SK-N-SH (cell line): Measurements from ENCODE around the gene RIOX2. TPM values are rescaled to one million over a fixed set of nuclear protein-coding genes. Genes with fewer than 3 reads are reported as not detected.

Source experiments
- CTCF ChIA-PET: fragments of 300-600, 350-600 bp; formaldehyde crosslinking; extraction: SDS; loops from one replicate; lab custom pipeline; 2021; lab: Yijun Ruan, JAX
- POLR2A ChIA-PET: fragments of 350-600 bp; sonication (Branson Sonifier 250); formaldehyde crosslinking; extraction: SDS; loops from one replicate; lab custom pipeline; 2020; ENCODE audit warnings: antibody characterized with exemption, inconsistent platforms; lab: Yijun Ruan, JAX
- DNase-seq: peaks from one replicate; pipeline ENCODE4 v3.0.0; 2012
- H2AFZ ChIP-seq: fragments of 200-600 bp; sonication (generic); 2 replicates; pipeline ENCODE4 v1.8.1; 2016; ENCODE audit warnings: antibody characterized with exemption, mild to moderate bottlenecking, low read depth
- H3F3A ChIP-seq: fragments of 200-600 bp; sonication (generic); replicated peaks from 2 replicates; pipeline ENCODE3; 2016; ENCODE audit warnings: antibody characterized with exemption, mild to moderate bottlenecking; ENCODE audit not compliant: insufficient read depth
- H3K27ac ChIP-seq, 2 experiments: fragments of 200-500 bp in 1 of 2; fragments of 200-600 bp in 1 of 2; sonication (Bioruptor generic) in 1 of 2; sonication (generic), shearing (Covaris generic) in 1 of 2; 2 replicates each; pipeline versions ENCODE4 v1.5.1 to v1.6.1; 2014 to 2016; ENCODE audit warnings: low read depth in 2 of 2, inconsistent platforms in 1 of 2, low read length in 1 of 2, mild to moderate bottlenecking in 1 of 2, mixed read lengths in 1 of 2
- H3K27me3 ChIP-seq: fragments of 200-600 bp; sonication (generic), shearing (Covaris generic); 2 replicates; pipeline ENCODE4 v1.6.1; 2016; ENCODE audit warnings: mixed run types; ENCODE audit not compliant: insufficient read depth
- H3K36me3 ChIP-seq, 2 experiments: fragments of 200-500 bp in 1 of 2; fragments of 200-600 bp in 1 of 2; sonication (Bioruptor generic) in 1 of 2; sonication (generic) in 1 of 2; replicated peaks in 1 of 2; 2 replicates each; pipeline versions ENCODE3 to v1.5.1; 2014 to 2016; ENCODE audit warnings: low read length in 1 of 2, mild to moderate bottlenecking in 1 of 2; ENCODE audit not compliant: insufficient read depth in 2 of 2, control insufficient read depth in 1 of 2
- H3K4me1 ChIP-seq, 2 experiments: fragments of 200-500 bp in 1 of 2; fragments of 200-600 bp in 1 of 2; sonication (Bioruptor generic) in 1 of 2; sonication (generic), shearing (Covaris generic) in 1 of 2; 2 replicates each; pipeline versions ENCODE4 v1.5.1 to v1.6.1; 2014 to 2016; ENCODE audit warnings: low read depth in 1 of 2, low read length in 1 of 2, mixed run types in 1 of 2; ENCODE audit not compliant: insufficient read depth in 2 of 2, control insufficient read depth in 1 of 2
- H3K4me2 ChIP-seq: fragments of 200-600 bp; sonication (generic), shearing (Covaris generic); 2 replicates; pipeline ENCODE4 v1.6.1; 2017; ENCODE audit warnings: mixed run types
- H3K4me3 ChIP-seq, 2 experiments: fragments of 200-500 bp in 1 of 2; fragments of 200-600 bp in 1 of 2; sonication (Bioruptor generic) in 1 of 2; sonication (generic), shearing (Covaris generic) in 1 of 2; 2 replicates each; pipeline versions ENCODE4 v1.5.1 to v1.8.1; 2014 to 2016; ENCODE audit warnings: low read depth in 2 of 2, inconsistent platforms in 1 of 2, low read length in 1 of 2, mild to moderate bottlenecking in 1 of 2, mixed read lengths in 1 of 2, moderate library complexity in 1 of 2
- H3K79me2 ChIP-seq: fragments of 200-600 bp; sonication (generic); 2 replicates; pipeline ENCODE4 v1.8.1; 2017; ENCODE audit warnings: mild to moderate bottlenecking; ENCODE audit not compliant: insufficient read depth
- H3K9ac ChIP-seq: fragments of 200-600 bp; sonication (generic); 2 replicates; pipeline ENCODE4 v1.6.1; 2017; ENCODE audit warnings: mixed run types
- H3K9me2 ChIP-seq: fragments of 200-600 bp; sonication (generic); 2 replicates; pipeline ENCODE4 v1.6.1; 2017; ENCODE audit warnings: mixed run types
- H3K9me3 ChIP-seq: fragments of 200-600 bp; sonication (generic); 2 replicates; pipeline ENCODE4 v1.6.1; 2017; ENCODE audit warnings: mixed run types, mild to moderate bottlenecking, moderate library complexity
- H4K20me1 ChIP-seq: fragments of 200-600 bp; sonication (generic); 2 replicates; pipeline ENCODE4 v1.6.1; 2017; ENCODE audit warnings: mild to moderate bottlenecking, mixed run types; ENCODE audit not compliant: insufficient read depth
- ELF1 ChIP-seq: IDR thresholded peaks from 2 replicates; pipeline ENCODE4 v1.4.0; 2012
- FOSL2 ChIP-seq: IDR thresholded peaks from 2 replicates; pipeline ENCODE4 v1.4.0; 2012; ENCODE audit warnings: low read depth, mild to moderate bottlenecking, moderate library complexity, borderline replicate concordance
- JUND ChIP-seq: IDR thresholded peaks from 2 replicates; pipeline ENCODE4 v1.4.0; 2012
- MEF2A ChIP-seq: IDR thresholded peaks from 2 replicates; pipeline ENCODE4 v1.4.0; 2012; ENCODE audit warnings: low read depth, borderline replicate concordance
- MXI1 ChIP-seq: IDR thresholded peaks from 2 replicates; pipeline ENCODE4 v1.6.1; 2012; ENCODE audit warnings: mild to moderate bottlenecking, low read depth, low read length, improper control_type of control experiment
- NRF1 ChIP-seq: IDR thresholded peaks from 2 replicates; pipeline ENCODE4 v1.6.1; 2012; ENCODE audit warnings: low read depth, mild to moderate bottlenecking, low read length
- PBX3 ChIP-seq: IDR thresholded peaks from 2 replicates; pipeline ENCODE4; 2012
- POLR2AphosphoS5 ChIP-seq: IDR thresholded peaks from 2 replicates; pipeline ENCODE4 v1.6.1; 2012; ENCODE audit warnings: low read depth, low read length
- RAD21 ChIP-seq: IDR thresholded peaks from 2 replicates; pipeline ENCODE4 v1.6.1; 2012; ENCODE audit warnings: mild to moderate bottlenecking, low read length
- RCOR1 ChIP-seq: fragments of 150-350 bp; IDR thresholded peaks from 2 replicates; pipeline ENCODE4 v1.6.1; 2017; ENCODE audit warnings: antibody characterized with exemption, low read length
- REST ChIP-seq: IDR thresholded peaks from 2 replicates; pipeline ENCODE4 v1.6.1; 2012; ENCODE audit warnings: mild to moderate bottlenecking, low read depth, low read length, moderate library complexity
- RFX5 ChIP-seq: IDR thresholded peaks from 2 replicates; pipeline ENCODE4 v1.6.1; 2012; ENCODE audit warnings: mild to moderate bottlenecking, improper control_type of control experiment, low read length
- SMC3 ChIP-seq: IDR thresholded peaks from 2 replicates; pipeline ENCODE4 v1.6.1; 2012; ENCODE audit warnings: low read depth, low read length, improper control_type of control experiment
- YY1 ChIP-seq: IDR thresholded peaks from 2 replicates; pipeline ENCODE4 v1.4.0; 2012; ENCODE audit warnings: low read depth, mild to moderate bottlenecking
- WGBS: methylation state at CpG from one replicate; pipeline ENCODE4 v1.1.6; 2017; ENCODE audit warnings: low lambda C conversion rate; 5-methylcytosine and 5-hydroxymethylcytosine counted together
- polyA plus RNA-seq, 3 experiments: library from polyadenylated mRNA; depleted of rRNA; stranded (reverse); fragments of >200 nt; gene quantifications; 2 replicates each; pipeline ENCODE4 v1.2.3, GENCODE V29; 2012
- TF ChIP-seq, protein P1 (sequence below): IDR thresholded peaks from 2 replicates; pipeline ENCODE4 v1.4.0; 2012; ENCODE audit warnings: low read depth
- TF ChIP-seq, protein P2 (sequence below): IDR thresholded peaks from 2 replicates; pipeline ENCODE4 v1.4.0; 2012; ENCODE audit warnings: low read depth, borderline replicate concordance

The RIOX2 gene
- polyA plus RNA-seq, 1 of the 3 experiments (the other 2 are of a cell fraction): 12.9 TPM

- H3K27ac ChIP-seq: no peak overlapping the region
- no peaks in the 10 kb centered on the region for H3F3A ChIP-seq
- no peak overlapping the region for H3K9ac ChIP-seq
- no peaks in the 10 kb centered on the region for H3K9me3 ChIP-seq
- no peaks in the 10 kb centered on the region for H3K27me3 ChIP-seq
- no peak for DNase-seq
- TF ChIP-seq REST (no peak), POLR2AphosphoS5 (no peak), RCOR1 (no peak), SMC3 (no peak), NRF1 (no peak), ELF1 (no peak), PBX3 (no peak), RFX5 (no peak), MEF2A (no peak), RAD21 (no peak), MXI1 (no peak), JUND (no peak), FOSL2 (no peak), YY1 (no peak)
- TF ChIP-seq, protein P1, sequence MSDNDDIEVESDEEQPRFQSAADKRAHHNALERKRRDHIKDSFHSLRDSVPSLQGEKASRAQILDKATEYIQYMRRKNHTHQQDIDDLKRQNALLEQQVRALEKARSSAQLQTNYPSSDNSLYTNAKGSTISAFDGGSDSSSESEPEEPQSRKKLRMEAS: no peak
- TF ChIP-seq, protein P2, sequence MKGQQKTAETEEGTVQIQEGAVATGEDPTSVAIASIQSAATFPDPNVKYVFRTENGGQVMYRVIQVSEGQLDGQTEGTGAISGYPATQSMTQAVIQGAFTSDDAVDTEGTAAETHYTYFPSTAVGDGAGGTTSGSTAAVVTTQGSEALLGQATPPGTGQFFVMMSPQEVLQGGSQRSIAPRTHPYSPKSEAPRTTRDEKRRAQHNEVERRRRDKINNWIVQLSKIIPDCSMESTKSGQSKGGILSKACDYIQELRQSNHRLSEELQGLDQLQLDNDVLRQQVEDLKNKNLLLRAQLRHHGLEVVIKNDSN: no peak
- TF ChIP-seq, all 33 proteins: peak for 0
- WGBS: 65% methylated on average over 2 of the region's 2 CpGs
- Histone ChIP-seq H3K4me3 (no peak overlapping the region), H3K79me2 (no peaks in the 10 kb centered on the region), H3K4me1 (no peaks in the 10 kb centered on the region), H3K36me3 (no peaks in the 10 kb centered on the region), H3K4me2 (no peak overlapping the region), H2AFZ (no peak overlapping the region), H4K20me1 (no peaks in the 10 kb centered on the region), H3K9me2 (no peaks in the 10 kb centered on the region)
- CTCF ChIA-PET: interaction anchor here (1.0 kb wide), 1 partner anchor 177 kb away, joined by 3 read pairs; no protein-coding TSS in a partner anchor
- POLR2A ChIA-PET: no interaction called here
Measured at GRCh38 chr3:97992547-97993173, 20.4 kb upstream of the RIOX2 start.
